ENCODE data around the gene GMIP. TPM values are rescaled to one million over a fixed set of nuclear protein-coding genes. Genes with fewer than 3 reads are reported as not detected.

Gene GMIP
- total and polyA plus RNA-seq, 2 donors (not counting 3 experiments of a cell fraction or from before 2014, with no cell fraction given), result 7.8 to 19.8 TPM

- DNase-seq (ENCODE audit: low read depth, low spot score) (no peak), FAIRE-seq (no peak)
- no TSS peak for BruUV-seq (replicated peaks)
- CTCF ChIA-PET, result interaction anchor here (1.0 kb wide), 1 partner anchor 91 kb away, joined by 3 read pairs; no protein-coding TSS in a partner anchor
- no peaks in the 10 kb centered on the region for H3K79me2 ChIP-seq (ENCODE audit: control insufficient read depth, insufficient read depth, low read length)
- H3K27me3 ChIP-seq (ENCODE audit: control insufficient read depth in 2 of 2, insufficient read depth in 2 of 2, low read length in 2 of 2), result peaks cover 0 to 6% of the 10 kb centered on the region in 2 experiments
- no peak for TF ChIP-seq GATA2 (IDR thresholded peaks at IDR 0.05; ENCODE audit: insufficient read depth, insufficient read length, low read depth, low read length)
- TF ChIP-seq POLR2AphosphoS5 (IDR thresholded peaks at IDR 0.05; ENCODE audit: insufficient read depth, low read depth, low read length), result no peak
- TF ChIP-seq FOS (IDR thresholded peaks at IDR 0.05; ENCODE audit: borderline replicate concordance, insufficient read depth, low read length), result no peak
- TF ChIP-seq POLR2A (IDR thresholded peaks at IDR 0.05; ENCODE audit: low read depth, low read length), result no peak
- no peak for TF ChIP-seq CTCF (IDR thresholded peaks at IDR 0.05; ENCODE audit: extremely low read depth in 1 of 2, insufficient read depth in 1 of 2, low read depth in 1 of 2, low read length in 2 of 2)
- no peak for TF ChIP-seq EZH2 (IDR thresholded peaks at IDR 0.05; ENCODE audit: borderline replicate concordance, low read depth, low read length, severe bottlenecking)
- TF ChIP-seq JUN (IDR thresholded peaks at IDR 0.05; ENCODE audit: borderline replicate concordance, insufficient read depth, insufficient read length, low read depth), result no peak
- no peak for TF ChIP-seq MYC (IDR thresholded peaks at IDR 0.05; ENCODE audit: low read depth, low read length)
- TF ChIP-seq MAX (IDR thresholded peaks at IDR 0.05; ENCODE audit: insufficient read depth, insufficient read length), result no peak
- dilution Hi-C loops (cut with MboI; ENCODE audit: extremely low pct_ligation_motif_present, low sequenced_read_pairs) (no loop called here), intact Hi-C loops (cut with micrococcal nuclease) (no loop called here)
- no peaks in the 10 kb centered on the region for H3K36me3 ChIP-seq (ENCODE audit: control insufficient read depth in 2 of 2, extremely low read depth in 1 of 2, insufficient read depth in 2 of 2, low read length in 2 of 2)
- no peak overlapping the region for H3K4me3 ChIP-seq (replicated peaks in 1 of 3; ENCODE audit: insufficient read depth in 1 of 3, low read depth in 1 of 3, low read length in 3 of 3)
- H3K4me2 ChIP-seq (ENCODE audit: insufficient read depth, low read length), result no peak overlapping the region
- no peaks in the 10 kb centered on the region for H4K20me1 ChIP-seq (replicated peaks; ENCODE audit: control insufficient read depth, extremely low read depth, insufficient read depth, low read length)
- POLR2A ChIA-PET, result interaction anchor here (0.6 kb wide), 1 partner anchor 873 kb away, joined by 3 read pairs; no protein-coding TSS in a partner anchor
- H3K27ac ChIP-seq (ENCODE audit: insufficient read depth, low read depth, low read length), result no peak overlapping the region
- H2AFZ ChIP-seq (ENCODE audit: low read depth, low read length), result no peak overlapping the region
- H3K9ac ChIP-seq (replicated peaks; ENCODE audit: extremely low read depth, insufficient read depth, low read length), result no peak overlapping the region
- no peaks in the 10 kb centered on the region for H3K4me1 ChIP-seq (ENCODE audit: control insufficient read depth, extremely low read depth, insufficient read depth, low read length)
- H3K9me3 ChIP-seq (replicated peaks; ENCODE audit: control insufficient read depth, insufficient read depth, low read length), result no peaks in the 10 kb centered on the region
- no peaks in the 10 kb centered on the region for H3K9me1 ChIP-seq (replicated peaks; ENCODE audit: control insufficient read depth, extremely low read depth, insufficient read depth, low read length)
Measured at GRCh38 chr19:19623383-19623782, 20.1 kb downstream of the GMIP start.

Data from endothelial cell of umbilical vein (primary cell).